Muscle layer of duodenum (tissue), 2 donors: ENCODE results near the gene UGT1A6.

Experiments used
- H3K27ac ChIP-seq: one replicate; pipeline ENCODE4 v1.7.0; 2013; ENCODE audit warnings: mild to moderate bottlenecking, low read length
- H3K27me3 ChIP-seq: one replicate; pipeline ENCODE4 v1.7.0; 2013; ENCODE audit warnings: low read depth, mild to moderate bottlenecking, control low read depth, low read length
- H3K36me3 ChIP-seq, 2 donors: one replicate each; pipeline ENCODE4 v1.7.0; 2013; ENCODE audit warnings: low read length in 2 of 2, control low read depth in 1 of 2, mild to moderate bottlenecking in 1 of 2; ENCODE audit not compliant: insufficient read depth in 2 of 2, control insufficient read depth in 1 of 2
- H3K4me1 ChIP-seq, 2 donors: one replicate each; pipeline ENCODE4 v1.7.0; 2013; ENCODE audit warnings: low read length in 2 of 2, mild to moderate bottlenecking in 2 of 2, control low read depth in 1 of 2, moderate library complexity in 1 of 2; ENCODE audit not compliant: insufficient read depth in 2 of 2, control insufficient read depth in 1 of 2
- H3K4me3 ChIP-seq, 2 donors: one replicate each; pipeline ENCODE4 v1.7.0; 2013; ENCODE audit warnings: low read length in 2 of 2, low read depth in 1 of 2, mild to moderate bottlenecking in 1 of 2
- H3K9me3 ChIP-seq, 2 donors: one replicate each; pipeline ENCODE4 v1.7.0; 2013; ENCODE audit warnings: low read length in 2 of 2, control low read depth in 1 of 2, mild to moderate bottlenecking in 1 of 2; ENCODE audit not compliant: control insufficient read depth in 1 of 2
- donor health status: healthy.

Gene UGT1A6

GRCh38 chr2:233756429-233757081 lies 63.9 kb downstream of the UGT1A6 start:
- Histone ChIP-seq H3K27ac (no peak overlapping the region), H3K27me3 (no peaks in the 10 kb centered on the region), H3K4me1 (peaks cover 0 to 3% of the 10 kb centered on the region in 2 donors), H3K9me3 (no peaks in the 10 kb centered on the region), H3K4me3 (no peak overlapping the region), H3K36me3 (no peaks in the 10 kb centered on the region)

- H3K36me3 ChIP-seq = no peaks in the 10 kb centered on the region
- no peak overlapping the region for H3K4me3 ChIP-seq
- H3K4me1 ChIP-seq = peaks cover 0 to 3% of the 10 kb centered on the region in 2 donors
- H3K27me3 ChIP-seq = no peaks in the 10 kb centered on the region
- no peak overlapping the region for H3K27ac ChIP-seq
- H3K9me3 ChIP-seq = no peaks in the 10 kb centered on the region
Observed at GRCh38 chr2:233758141-233758540, 65.5 kb downstream of the UGT1A6 start.

GRCh38 chr2:233758849-233759248 lies 66.2 kb downstream of the UGT1A6 start:
- H3K4me1 ChIP-seq = peaks cover 0 to 3% of the 10 kb centered on the region in 2 donors
- no peaks in the 10 kb centered on the region for H3K36me3 ChIP-seq
- H3K27me3 ChIP-seq = no peaks in the 10 kb centered on the region
- no peaks in the 10 kb centered on the region for H3K9me3 ChIP-seq
- H3K4me3 ChIP-seq = no peak overlapping the region
- no peak overlapping the region for H3K27ac ChIP-seq

GRCh38 chr2:233760043-233760442 lies 67.4 kb downstream of the UGT1A6 start, which contains the start of gene UGT1A1:
Gene UGT1A1, plus strand, starts transcription at chr2:233760270. Its CDS starts 18 bp downstream, at chr2:233760288.
- Histone ChIP-seq H3K4me1 (peaks cover 0 to 3% of the 10 kb centered on the region in 2 donors), H3K27ac (no peak within 1 kb of the TSS), H3K4me3 (no peak within 1 kb of the TSS), H3K36me3 (no peaks in the 10 kb centered on the region), H3K27me3 (no peaks in the 10 kb centered on the region), H3K9me3 (no peaks in the 10 kb centered on the region)

- no peak overlapping the region for H3K4me3 ChIP-seq
- peaks cover 0 to 3% of the 10 kb centered on the region in 2 donors for H3K4me1 ChIP-seq
- no peaks in the 10 kb centered on the region for H3K9me3 ChIP-seq
- no peaks in the 10 kb centered on the region for H3K27me3 ChIP-seq
- H3K36me3 ChIP-seq = no peaks in the 10 kb centered on the region
- H3K27ac ChIP-seq = no peak overlapping the region
Observed at GRCh38 chr2:233761040-233761769, 68.5 kb downstream of the UGT1A6 start.

- Histone ChIP-seq H3K27ac (no peak overlapping the region), H3K4me1 (peaks cover 0 to 3% of the 10 kb centered on the region in 2 donors), H3K4me3 (no peak overlapping the region), H3K36me3 (no peaks in the 10 kb centered on the region), H3K9me3 (no peaks in the 10 kb centered on the region), H3K27me3 (no peaks in the 10 kb centered on the region)
Observed at GRCh38 chr2:233764264-233764663, 71.6 kb downstream of the UGT1A6 start.

- no peak overlapping the region for H3K4me3 ChIP-seq
- no peak overlapping the region for H3K27ac ChIP-seq
Observed at GRCh38 chr2:233764761-233765160, 72.1 kb downstream of the UGT1A6 start.

GRCh38 chr2:233766416-233766815 lies 73.7 kb downstream of the UGT1A6 start:
- no peaks in the 10 kb centered on the region for H3K27me3 ChIP-seq
- H3K36me3 ChIP-seq = no peaks in the 10 kb centered on the region
- no peak overlapping the region for H3K4me3 ChIP-seq
- H3K4me1 ChIP-seq = no peaks in the 10 kb centered on the region
- no peaks in the 10 kb centered on the region for H3K9me3 ChIP-seq
- no peak overlapping the region for H3K27ac ChIP-seq

More at GRCh38 chr2:233764761-233765160, 72.1 kb downstream of the UGT1A6 start:
- H3K36me3 ChIP-seq = no peaks in the 10 kb centered on the region
- H3K4me1 ChIP-seq = peaks cover 0 to 3% of the 10 kb centered on the region in 2 donors
- no peaks in the 10 kb centered on the region for H3K9me3 ChIP-seq
- H3K27me3 ChIP-seq = no peaks in the 10 kb centered on the region

GRCh38 chr2:233768076-233768475 lies 75.4 kb downstream of the UGT1A6 start:
- H3K27ac ChIP-seq = no peak overlapping the region
- no peaks in the 10 kb centered on the region for H3K9me3 ChIP-seq
- H3K36me3 ChIP-seq = no peaks in the 10 kb centered on the region
- H3K4me3 ChIP-seq = no peak overlapping the region
- H3K4me1 ChIP-seq = no peaks in the 10 kb centered on the region
- no peaks in the 10 kb centered on the region for H3K27me3 ChIP-seq

- no peaks in the 10 kb centered on the region for H3K27me3 ChIP-seq
- no peaks in the 10 kb centered on the region for H3K36me3 ChIP-seq
- H3K9me3 ChIP-seq = no peaks in the 10 kb centered on the region
- no peak overlapping the region for H3K27ac ChIP-seq
- no peaks in the 10 kb centered on the region for H3K4me1 ChIP-seq
- no peak overlapping the region for H3K4me3 ChIP-seq
Observed at GRCh38 chr2:233769260-233769659, 76.6 kb downstream of the UGT1A6 start.

- Histone ChIP-seq H3K27me3 (no peaks in the 10 kb centered on the region), H3K4me1 (no peaks in the 10 kb centered on the region), H3K36me3 (no peaks in the 10 kb centered on the region)
Observed at GRCh38 chr2:233772153-233772552, 79.5 kb downstream of the UGT1A6 start.

More at GRCh38 chr2:233772153-233772552, 79.5 kb downstream of the UGT1A6 start:
- Histone ChIP-seq H3K27ac (no peak overlapping the region), H3K4me3 (no peak overlapping the region), H3K9me3 (peaks cover 0 to 5% of the 10 kb centered on the region in 2 donors)
